Epithelial cell of proximal tubule (primary cell): ENCODE results near the gene CPLX3. TPM values are rescaled to one million over a fixed set of nuclear protein-coding genes. Genes with fewer than 3 reads are reported as not detected.

Source experiments
- DNase-seq: peaks from one replicate; pipeline ENCODE4 v3.0.0-alpha.2; 2011; ENCODE audit warnings: low read depth
- H3K4me3 ChIP-seq: 2 replicates; pipeline ENCODE4 v1.5.1; 2011; ENCODE audit warnings: low read depth, mild to moderate bottlenecking, low read length
- total RNA-seq: library from RNA; depleted of rRNA; stranded (reverse); fragments of >200 nt; gene quantifications from 2 replicates; pipeline ENCODE4 v1.2.3, GENCODE V29; 2015
- TF ChIP-seq, protein P1 (sequence below): conservative IDR thresholded peaks from 2 replicates; pipeline ENCODE4 v1.5.1; 2012; ENCODE audit warnings: low read depth, mild to moderate bottlenecking, low read length

The CPLX3 gene
- total RNA-seq, 1 donor from 2014 or later: not detected

- H3K4me3 ChIP-seq: no peak overlapping the region
- no peak for DNase-seq
- TF ChIP-seq, protein P1, sequence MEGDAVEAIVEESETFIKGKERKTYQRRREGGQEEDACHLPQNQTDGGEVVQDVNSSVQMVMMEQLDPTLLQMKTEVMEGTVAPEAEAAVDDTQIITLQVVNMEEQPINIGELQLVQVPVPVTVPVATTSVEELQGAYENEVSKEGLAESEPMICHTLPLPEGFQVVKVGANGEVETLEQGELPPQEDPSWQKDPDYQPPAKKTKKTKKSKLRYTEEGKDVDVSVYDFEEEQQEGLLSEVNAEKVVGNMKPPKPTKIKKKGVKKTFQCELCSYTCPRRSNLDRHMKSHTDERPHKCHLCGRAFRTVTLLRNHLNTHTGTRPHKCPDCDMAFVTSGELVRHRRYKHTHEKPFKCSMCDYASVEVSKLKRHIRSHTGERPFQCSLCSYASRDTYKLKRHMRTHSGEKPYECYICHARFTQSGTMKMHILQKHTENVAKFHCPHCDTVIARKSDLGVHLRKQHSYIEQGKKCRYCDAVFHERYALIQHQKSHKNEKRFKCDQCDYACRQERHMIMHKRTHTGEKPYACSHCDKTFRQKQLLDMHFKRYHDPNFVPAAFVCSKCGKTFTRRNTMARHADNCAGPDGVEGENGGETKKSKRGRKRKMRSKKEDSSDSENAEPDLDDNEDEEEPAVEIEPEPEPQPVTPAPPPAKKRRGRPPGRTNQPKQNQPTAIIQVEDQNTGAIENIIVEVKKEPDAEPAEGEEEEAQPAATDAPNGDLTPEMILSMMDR: no peak
These were observed 4.7 kb upstream of the CPLX3 start for GRCh38 chr15:74821790-74822158.

DNA sequence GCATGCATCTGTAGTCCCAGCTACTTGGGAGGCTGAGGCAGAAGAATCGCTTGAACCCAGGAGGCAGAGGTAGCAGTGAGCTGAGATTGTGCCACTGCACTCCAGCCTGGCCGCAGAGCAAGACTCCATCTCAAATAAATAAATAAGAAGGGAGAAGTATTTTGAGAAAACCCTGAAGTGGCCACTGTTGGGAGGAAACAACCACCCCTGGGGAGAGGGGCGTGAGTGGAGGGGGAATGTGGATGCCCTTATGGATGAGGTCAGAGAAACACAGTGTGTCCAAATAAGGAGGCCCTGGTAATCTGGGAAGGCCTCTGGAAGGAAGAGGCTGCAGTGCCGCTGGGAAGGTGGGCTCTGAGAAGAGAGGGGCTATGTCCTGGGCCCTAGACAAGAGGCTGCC lies 4.2 kb upstream of the CPLX3 start:
- TF ChIP-seq, protein P1: no peak
- DNase-seq: no peak
- no peak overlapping the region for H3K4me3 ChIP-seq

- DNase-seq: no peak
- H3K4me3 ChIP-seq: no peak overlapping the region
- TF ChIP-seq, protein P1: no peak
These were observed 3.1 kb upstream of the CPLX3 start for GRCh38 chr15:74823324-74823723.

GRCh38 chr15:74824976-74825375 lies 1.5 kb upstream of the CPLX3 start:
- no peak overlapping the region for H3K4me3 ChIP-seq
- TF ChIP-seq, protein P1: no peak
- no peak for DNase-seq

DNA sequence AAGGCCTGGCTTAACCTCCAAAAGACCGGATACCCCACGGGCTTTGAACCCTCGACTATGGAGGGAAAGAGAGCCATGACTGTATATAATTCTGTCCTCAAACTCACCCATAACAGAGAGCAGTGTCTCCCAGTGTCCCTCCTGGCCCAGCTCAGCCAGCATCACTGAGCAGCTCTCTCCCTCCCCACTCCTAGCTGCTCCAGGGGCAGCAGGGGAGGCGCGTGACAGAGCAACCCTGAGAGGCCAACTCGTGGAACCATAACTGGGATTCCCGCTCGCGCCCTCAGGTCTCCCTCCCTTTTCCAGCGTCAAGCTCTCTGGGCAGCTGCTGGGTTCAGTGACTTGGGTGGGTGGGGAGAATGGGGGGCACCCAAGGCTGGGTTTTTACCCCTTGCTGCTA lies 561 bp upstream of the CPLX3 start:
- TF ChIP-seq, protein P1: no peak
- DNase-seq: no peak

DNA sequence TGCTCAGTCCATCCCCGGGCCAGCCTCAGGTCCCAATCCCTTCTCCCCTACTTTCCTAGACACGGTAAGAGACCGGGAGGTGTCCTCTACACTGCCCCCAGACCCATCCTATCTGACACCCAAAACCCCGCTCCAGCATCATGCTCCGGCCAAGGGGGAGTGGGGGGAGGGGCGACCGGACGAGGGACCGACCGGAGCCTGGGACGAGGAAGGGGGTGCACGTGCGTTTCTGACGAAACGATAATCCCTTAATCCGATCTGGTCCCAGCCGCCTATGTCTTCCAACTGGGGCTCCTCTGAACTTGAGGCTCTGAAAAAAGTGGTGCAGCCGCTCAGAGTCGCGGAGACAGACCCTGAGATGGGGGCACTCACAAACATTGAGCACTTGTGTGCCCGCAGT lies 494 bp downstream of the CPLX3 start:
- no peak overlapping the region for H3K4me3 ChIP-seq
- TF ChIP-seq, protein P1: no peak
- DNase-seq: no peak

More for the DNA sequence above, 561 bp upstream of the CPLX3 start:
- no peak overlapping the region for H3K4me3 ChIP-seq

DNA sequence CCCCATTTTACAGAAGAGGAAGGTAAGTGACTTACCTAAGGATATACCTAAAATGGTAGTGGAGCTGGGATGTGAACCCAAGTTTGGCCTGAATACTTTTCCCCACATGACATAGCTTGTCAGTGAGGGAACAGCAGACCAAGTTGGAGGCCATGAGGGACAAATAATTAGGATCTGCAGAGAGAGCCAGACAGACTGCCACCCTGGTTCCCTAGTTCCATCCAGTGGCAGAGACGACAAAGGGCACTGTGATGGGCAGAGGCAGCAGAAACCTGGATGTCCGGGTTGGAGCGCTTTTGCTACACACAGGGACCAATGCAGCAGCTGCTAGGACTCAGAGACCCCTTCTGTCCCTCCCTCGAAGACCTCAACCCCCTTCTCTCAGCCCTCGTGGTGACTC lies 1.2 kb downstream of the CPLX3 start:
- H3K4me3 ChIP-seq: no peak overlapping the region
- no peak for DNase-seq
- TF ChIP-seq, protein P1: no peak
